A549 (cell line): ENCODE data around the gene IGSF9B. TPM values are rescaled to one million over a fixed set of nuclear protein-coding genes. Genes with fewer than 3 reads are reported as not detected.

Source experiments
- ATAC-seq, 2 experiments: fragments of 200-7000 bp in 1 of 2; fragments of >200 bp in 1 of 2; cut with Nextera tagmentation in 1 of 2; cut with Tn5 transposase in 1 of 2; 3 replicates each; pipeline versions ENCODE4 v1.8.0 to v1.9.1; 2018 to 2020; ENCODE audit warnings: mild to moderate bottlenecking in 1 of 2, moderate library complexity in 1 of 2
- CTCF ChIA-PET: fragments of 300-600 bp; sonication (Branson Sonifier 250); formaldehyde crosslinking; extraction: SDS; loops from one replicate; lab custom pipeline; 2021; ENCODE audit warnings: antibody characterized with exemption, inconsistent platforms; lab: Yijun Ruan, JAX
- POLR2A ChIA-PET: fragments of 350-600 bp; formaldehyde crosslinking; extraction: SDS; loops from one replicate; lab custom pipeline; 2021; ENCODE audit warnings: antibody characterized with exemption, inconsistent platforms; lab: Yijun Ruan, JAX
- DNase-seq, 2 experiments: peaks; one replicate each; pipeline versions ENCODE4 v3.0.0 to v3.0.0-alpha.2; 2011 to 2016; ENCODE audit warnings: low read depth in 1 of 2, low spot score in 1 of 2
- FAIRE-seq: peaks from 2 replicates; lab custom pipeline; 2011; peaks lifted over from hg19 to GRCh38; lab: Jason Lieb, UNC
- H3K27ac ChIP-seq, 2 experiments: fragments of >200 bp; sonication (Bioruptor Twin); formaldehyde crosslinking; 3 replicates each; pipeline ENCODE4 v1.5.1; 2016 to 2017
- H3K4me1 ChIP-seq: fragments of >200 bp; sonication (Bioruptor Twin); formaldehyde crosslinking; 3 replicates; pipeline ENCODE4 v1.6.1; 2016
- H3K4me2 ChIP-seq: fragments of >200 bp; sonication (Bioruptor Twin); formaldehyde crosslinking; 3 replicates; pipeline ENCODE4 v1.6.1; 2016
- H3K4me3 ChIP-seq: fragments of >200 bp; sonication (Bioruptor Twin); formaldehyde crosslinking; 3 replicates; pipeline ENCODE4 v1.5.1; 2016
- H3K9me3 ChIP-seq: fragments of >200 bp; sonication (Bioruptor Twin); formaldehyde crosslinking; 3 replicates; pipeline ENCODE4 v1.6.1; 2016
- ATOH8 ChIP-seq: fragments of 250-450 bp; sonication (Bioruptor Pico); IDR thresholded peaks from 2 replicates; pipeline ENCODE4 v1.5.0; 2020; ENCODE audit warnings: low read depth, mild to moderate bottlenecking, moderate library complexity
- BHLHE40 ChIP-seq: IDR thresholded peaks from 2 replicates; pipeline ENCODE4 v1.6.1; 2012; ENCODE audit warnings: low read depth, low read length, inconsistent platforms
- CHD2 ChIP-seq: fragments of 150-350 bp; IDR thresholded peaks from 2 replicates; pipeline ENCODE4 v1.6.1; 2014; ENCODE audit warnings: low read length; ENCODE audit not compliant: partially characterized antibody
- CHD4 ChIP-seq: fragments of 200-600 bp; sonication (generic); IDR thresholded peaks from 2 replicates; pipeline ENCODE4 v1.6.1; 2016; ENCODE audit warnings: antibody characterized with exemption, mild to moderate bottlenecking, borderline replicate concordance
- CTCF ChIP-seq: fragments of >200 bp; sonication (Bioruptor Twin); formaldehyde crosslinking; IDR thresholded peaks from 3 replicates; pipeline ENCODE4 v1.5.1; 2016
- EP300 ChIP-seq, 2 experiments: fragments of >200 bp; sonication (Bioruptor Twin); formaldehyde crosslinking; IDR thresholded peaks; 2 replicates in 1 of 2; 3 replicates in 1 of 2; pipeline ENCODE4 v1.6.1; 2016 to 2017
- ESRRA ChIP-seq: fragments of 150-350 bp; IDR thresholded peaks from 2 replicates; pipeline ENCODE4 v1.6.1; 2014; ENCODE audit warnings: mild to moderate bottlenecking, low read length, borderline replicate concordance
- FOSL2 ChIP-seq, 2 experiments: fragments of 450-650 bp in 1 of 2; fragments of >200 bp in 1 of 2; sonication (Bioruptor Twin) in 1 of 2; formaldehyde crosslinking; IDR thresholded peaks; 2 replicates each; pipeline versions ENCODE4 v1.5.0 to v1.6.1; 2016 to 2020; ENCODE audit warnings: mild to moderate bottlenecking in 1 of 2, moderate library complexity in 1 of 2
- FOXS1 ChIP-seq: fragments of 250-450 bp; sonication (Bioruptor Pico); IDR thresholded peaks from 2 replicates; pipeline ENCODE4 v1.5.0; 2020; ENCODE audit warnings: mild to moderate bottlenecking, moderate library complexity
- HDAC2 ChIP-seq: fragments of 200-600 bp; sonication (generic); IDR thresholded peaks from 2 replicates; pipeline ENCODE4 v1.6.1; 2016
- HES2 ChIP-seq: fragments of >200 bp; sonication (Bioruptor Twin); formaldehyde crosslinking; IDR thresholded peaks from 2 replicates; pipeline ENCODE4 v1.6.1; 2016
- HEYL ChIP-seq: fragments of 250-450 bp; sonication (Bioruptor Pico); IDR thresholded peaks from 2 replicates; pipeline ENCODE4 v1.8.0; 2021; ENCODE audit warnings: mild to moderate bottlenecking, moderate library complexity
- HOXB5 ChIP-seq: fragments of 250-450 bp; sonication (Bioruptor Pico); IDR thresholded peaks from 2 replicates; pipeline ENCODE4 v1.5.0; 2020; ENCODE audit warnings: mild to moderate bottlenecking, moderate library complexity
- JUN ChIP-seq, 2 experiments: fragments of >200 bp; sonication (Bioruptor Twin); formaldehyde crosslinking; IDR thresholded peaks; 2 replicates in 1 of 2; 3 replicates in 1 of 2; pipeline ENCODE4 v1.6.1; 2016 to 2017
- KDM1A ChIP-seq: fragments of 200-600 bp; sonication (generic); IDR thresholded peaks from 2 replicates; pipeline ENCODE4 v1.6.1; 2016; ENCODE audit warnings: low read depth, mild to moderate bottlenecking
- KDM5A ChIP-seq: fragments of 200-600 bp; sonication (generic); IDR thresholded peaks from 2 replicates; pipeline ENCODE4 v1.6.1; 2016; ENCODE audit warnings: antibody characterized with exemption, mild to moderate bottlenecking
- NFE2L2 ChIP-seq: fragments of 150-350 bp; conservative IDR thresholded peaks from 2 replicates; pipeline ENCODE4 v1.6.1; 2014; ENCODE audit warnings: low read length
- NPAS2 ChIP-seq: fragments of 250-450 bp; sonication (Bioruptor Pico); IDR thresholded peaks from 2 replicates; pipeline ENCODE4 v1.8.0; 2022; ENCODE audit warnings: mild to moderate bottlenecking, moderate library complexity, borderline replicate concordance
- PHF8 ChIP-seq: fragments of 200-600 bp; sonication (generic); IDR thresholded peaks from 2 replicates; pipeline ENCODE4 v1.6.1; 2016; ENCODE audit warnings: low read depth, mild to moderate bottlenecking, antibody characterized with exemption, moderate library complexity, borderline replicate concordance
- POLR2AphosphoS2 ChIP-seq: conservative IDR thresholded peaks from 2 replicates; pipeline ENCODE4 v1.6.1; 2012; ENCODE audit warnings: low read length, improper control_type of control experiment, inconsistent platforms
- RAD21 ChIP-seq, 2 experiments: fragments of >200 bp in 1 of 2; sonication (Bioruptor Twin) in 1 of 2; formaldehyde crosslinking in 1 of 2; IDR thresholded peaks in 1 of 2; conservative IDR thresholded peaks in 1 of 2; 2 replicates in 1 of 2; 3 replicates in 1 of 2; pipeline ENCODE4 v1.6.1; 2012 to 2018; ENCODE audit warnings: inconsistent platforms in 1 of 2
- REST ChIP-seq: fragments of 200-600 bp; sonication (generic); IDR thresholded peaks from 2 replicates; pipeline ENCODE4 v1.6.1; 2016; ENCODE audit warnings: antibody characterized with exemption, mild to moderate bottlenecking, moderate library complexity
- SMC3 ChIP-seq: fragments of >200 bp; sonication (Bioruptor Twin); formaldehyde crosslinking; IDR thresholded peaks from 3 replicates; pipeline ENCODE4 v1.6.1; 2018; ENCODE audit warnings: inconsistent platforms
- TP53 ChIP-seq: fragments of 250-450 bp; sonication (Bioruptor Pico); IDR thresholded peaks from 2 replicates; pipeline ENCODE4 v1.5.0; 2021; ENCODE audit warnings: mild to moderate bottlenecking, moderate library complexity
- USF2 ChIP-seq: fragments of 450-650 bp; IDR thresholded peaks from 2 replicates; pipeline ENCODE4 v1.6.1; 2014; ENCODE audit warnings: antibody characterized with exemption
- ZC3H11A ChIP-seq: fragments of 450-650 bp; IDR thresholded peaks from 2 replicates; pipeline ENCODE4 v1.6.1; 2014; ENCODE audit warnings: antibody characterized with exemption, mild to moderate bottlenecking
- ZNF302 ChIP-seq: fragments of 250-450 bp; sonication (Bioruptor Pico); IDR thresholded peaks from 2 replicates; pipeline ENCODE4 v1.9.0; 2021; ENCODE audit warnings: inconsistent platforms, mild to moderate bottlenecking, moderate library complexity
- WGBS: methylation state at CpG from one replicate; pipeline ENCODE4 v1.1.6; 2017; ENCODE audit errors: missing lambda C conversion rate; 5-methylcytosine and 5-hydroxymethylcytosine counted together
- polyA plus RNA-seq, 4 experiments: library from polyadenylated mRNA; depleted of rRNA in 3 of 4; stranded (reverse); fragments of >200 nt; fragmentation: RNase III in 1 of 4; extraction: RNeasy Plus Mini Kit Qiagen cat#74134 plus additional on column Dnase treatment in 1 of 4; gene quantifications; 2 replicates in 3 of 4; 3 replicates in 1 of 4; pipeline ENCODE4 v1.2.3, GENCODE V29; 2011 to 2017

IGSF9B gene
- polyA plus RNA-seq, 2 of the 4 experiments (the other 2 are of a cell fraction), result 0.41 to 0.61 TPM

GRCh38 chr11:133949129-133949528 is 7.6 kb downstream of the IGSF9B start:
- ATAC-seq, result no peak
- no peaks in the 10 kb centered on the region for H3K9me3 ChIP-seq
- CTCF ChIA-PET, result interaction anchor here (1.4 kb wide), 1 partner anchor 19 kb away, joined by 3 read pairs; no protein-coding TSS in a partner anchor
- TF ChIP-seq PHF8 (no peak), TP53 (CRISPR knock-in tag) (no peak), HDAC2 (no peak), EP300 (IDR thresholded peaks at IDR 0.05) (no peak), FOSL2 (IDR thresholded peaks at IDR 0.05) (no peak), FOSL2 (CRISPR knock-in tag; IDR thresholded peaks at IDR 0.05) (no peak), ESRRA (no peak), HEYL (CRISPR knock-in tag) (no peak), BHLHE40 (no peak), POLR2AphosphoS2 (no peak), ATOH8 (CRISPR knock-in tag) (no peak), ZNF302 (CRISPR knock-in tag) (no peak), CHD2 (no peak), USF2 (no peak), REST (no peak), NFE2L2 (no peak), HOXB5 (no peak), FOXS1 (CRISPR knock-in tag) (no peak), HES2 (no peak), CTCF (no peak)
- TF ChIP-seq, all 56 proteins: peak for 0
- H3K4me2 ChIP-seq, result no peak overlapping the region
- FAIRE-seq, result no peak
- H3K4me1 ChIP-seq, result 0 out of 3 replicates have a peak, but pooled peaks cover 3% of the 10 kb centered on the region
- no peak overlapping the region for H3K4me3 ChIP-seq
- WGBS, result 78% methylated on average over 6 of the region's 6 CpGs
- no peak for DNase-seq
- no peak overlapping the region for H3K27ac ChIP-seq
- POLR2A ChIA-PET, result no interaction called here

GRCh38 chr11:133948711-133949110 is 8.1 kb downstream of the IGSF9B start:
- WGBS, result 58% methylated on average over 5 of the region's 9 CpGs
- Histone ChIP-seq H3K4me1 (0 out of 3 replicates have a peak, but pooled peaks cover 3% of the 10 kb centered on the region), H3K27ac (no peak overlapping the region), H3K4me3 (no peak overlapping the region), H3K4me2 (no peak overlapping the region), H3K9me3 (no peaks in the 10 kb centered on the region)
- DNase-seq (no peak), FAIRE-seq (no peak), ATAC-seq (no peak)
- CTCF ChIA-PET, result interaction anchor here (1.4 to 2.0 kb wide), 2 partner anchors 18 to 21 kb away, joined by 3 to 5 read pairs; no protein-coding TSS in a partner anchor
- POLR2A ChIA-PET, result no interaction called here
- TF ChIP-seq CHD4, result no peak
- TF ChIP-seq KDM1A, result no peak
- no peak for TF ChIP-seq FOSL2 (IDR thresholded peaks at IDR 0.05)
- no peak for TF ChIP-seq FOSL2 (CRISPR knock-in tag; IDR thresholded peaks at IDR 0.05)
- no peak for TF ChIP-seq ESRRA
- TF ChIP-seq ZC3H11A, result no peak
- no peak for TF ChIP-seq JUN (IDR thresholded peaks at IDR 0.05)
- no peak for TF ChIP-seq KDM5A
- TF ChIP-seq HDAC2, result no peak
- TF ChIP-seq CHD2, result no peak
- TF ChIP-seq CTCF, result no peak
- TF ChIP-seq NPAS2 (CRISPR knock-in tag), result no peak
- no peak for TF ChIP-seq SMC3
- no peak for TF ChIP-seq HES2
- no peak for TF ChIP-seq RAD21 (conservative IDR thresholded peaks at IDR 0.05 in 1 of 2, IDR thresholded peaks at IDR 0.05 in 1 of 2)
